Keratinocyte (primary cell): Measurements from ENCODE around the gene OR52B6. TPM values are rescaled to one million over a fixed set of nuclear protein-coding genes. Genes with fewer than 3 reads are reported as not detected.
"Not testable (repeated sequence)": the region's sequence is repeated elsewhere in the genome, so short reads cannot be mapped to it uniquely, and the experiment has no call there.

ENCODE experiments used
- DNase-seq: peaks from one replicate; pipeline ENCODE4 v3.0.0-alpha.2; 2011; ENCODE audit warnings: low read depth, missing footprints, low spot score
- FAIRE-seq: peaks from 2 replicates; lab custom pipeline; 2011; peaks lifted over from hg19 to GRCh38; lab: Jason Lieb, UNC
- H2AFZ ChIP-seq: 2 replicates; pipeline ENCODE4 v1.6.0; 2012; ENCODE audit warnings: low read length, control low read depth, inconsistent platforms; ENCODE audit not compliant: control insufficient read depth
- H3K27ac ChIP-seq: 2 replicates; pipeline ENCODE4 v1.5.1; 2011; ENCODE audit warnings: low read length; ENCODE audit not compliant: control insufficient read depth, insufficient read depth
- H3K27me3 ChIP-seq: 3 replicates; pipeline ENCODE4 v1.6.0; 2011; ENCODE audit warnings: low read length; ENCODE audit not compliant: control insufficient read depth, insufficient read depth; ENCODE audit errors: extremely low read depth
- H3K36me3 ChIP-seq, 2 experiments: 2 replicates in 1 of 2; 3 replicates in 1 of 2; pipeline ENCODE4 v1.5.1; 2011; ENCODE audit warnings: low read length in 2 of 2, mild to moderate bottlenecking in 1 of 2; ENCODE audit not compliant: control insufficient read depth in 2 of 2, insufficient read depth in 2 of 2; ENCODE audit errors: extremely low read depth in 1 of 2
- H3K4me1 ChIP-seq: 3 replicates; pipeline ENCODE4 v1.5.1; 2011; ENCODE audit warnings: low read length; ENCODE audit not compliant: control insufficient read depth, insufficient read depth; ENCODE audit errors: extremely low read depth
- H3K4me2 ChIP-seq: 3 replicates; pipeline ENCODE4 v1.6.0; 2011; ENCODE audit warnings: low read depth, low read length; ENCODE audit not compliant: control insufficient read depth, insufficient read depth; ENCODE audit errors: extremely low read depth
- H3K4me3 ChIP-seq, 3 experiments: fragments of 200-600 bp in 1 of 3; sonication (generic) in 1 of 3; 2 replicates in 2 of 3; 3 replicates in 1 of 3; pipeline ENCODE4 v1.5.1; 2011 to 2016; ENCODE audit warnings: low read length in 3 of 3, mild to moderate bottlenecking in 3 of 3, control low read depth in 2 of 3, inconsistent platforms in 1 of 3, low read depth in 1 of 3, mixed read lengths in 1 of 3, mixed run types in 1 of 3, moderate library complexity in 1 of 3; ENCODE audit not compliant: control insufficient read depth in 2 of 3, insufficient read depth in 2 of 3; ENCODE audit errors: extremely low read depth in 1 of 3
- H3K79me2 ChIP-seq: 2 replicates; pipeline ENCODE4 v1.6.0; 2012; ENCODE audit warnings: low read length; ENCODE audit not compliant: control insufficient read depth, insufficient read depth
- H3K9ac ChIP-seq: 3 replicates; pipeline ENCODE4 v1.6.0; 2011; ENCODE audit warnings: low read length; ENCODE audit not compliant: control insufficient read depth, insufficient read depth; ENCODE audit errors: extremely low read depth
- H3K9me1 ChIP-seq: 3 replicates; pipeline ENCODE4 v1.6.0; 2011; ENCODE audit warnings: low read length; ENCODE audit not compliant: control insufficient read depth, insufficient read depth; ENCODE audit errors: extremely low read depth
- H3K9me3 ChIP-seq: 2 replicates; pipeline ENCODE4 v1.5.1; 2012; ENCODE audit warnings: low read depth, low read length; ENCODE audit not compliant: control insufficient read depth
- H4K20me1 ChIP-seq: 3 replicates; pipeline ENCODE4 v1.6.0; 2011; ENCODE audit warnings: low read length; ENCODE audit not compliant: control insufficient read depth, insufficient read depth; ENCODE audit errors: extremely low read depth
- EZH2 ChIP-seq: IDR thresholded peaks from one replicate; pipeline ENCODE4 v1.6.1; 2012; ENCODE audit warnings: inconsistent platforms, mild to moderate bottlenecking, low read length, moderate library complexity
- dilution Hi-C: fragments of 300-500 bp; cut with MboI; formaldehyde crosslinking; loops from one replicate; pipeline ENCODE4 v1.7.0; 2020; ENCODE audit warnings: low sequenced_read_pairs; ENCODE audit not compliant: extremely low pct_ligation_motif_present
- polyA plus RNA-seq, 5 experiments: library from polyadenylated mRNA; depleted of rRNA in 3 of 5; stranded (reverse) in 3 of 5; stranded (forward) in 1 of 5; unstranded in 1 of 5; fragments of >200 nt; gene quantifications; 1 replicate in 1 of 5; 2 replicates in 3 of 5; 3 replicates in 1 of 5; pipeline versions ENCODE4 v1.2.1 to v1.2.3, GENCODE V29; 2011 to 2012; ENCODE audit warnings: missing spikeins in 2 of 5, low read depth in 1 of 5, low replicate concordance in 1 of 5
- TF ChIP-seq, protein P1 (sequence below), 3 experiments: IDR thresholded peaks in 1 of 3; conservative IDR thresholded peaks in 1 of 3; optimal IDR thresholded peaks in 1 of 3; 2 replicates in 2 of 3; 3 replicates in 1 of 3; pipeline versions ENCODE3 to v1.5.1; 2011; ENCODE audit warnings: low read length in 3 of 3, mild to moderate bottlenecking in 3 of 3, moderate library complexity in 2 of 3, control low read depth in 1 of 3, inconsistent platforms in 1 of 3; ENCODE audit not compliant: insufficient read depth in 2 of 3; ENCODE audit errors: extremely low read depth in 1 of 3

OR52B6 gene
- polyA plus RNA-seq, 1 donor (not counting 4 experiments of a cell fraction or from before 2014, with no cell fraction given): not detected

DNA sequence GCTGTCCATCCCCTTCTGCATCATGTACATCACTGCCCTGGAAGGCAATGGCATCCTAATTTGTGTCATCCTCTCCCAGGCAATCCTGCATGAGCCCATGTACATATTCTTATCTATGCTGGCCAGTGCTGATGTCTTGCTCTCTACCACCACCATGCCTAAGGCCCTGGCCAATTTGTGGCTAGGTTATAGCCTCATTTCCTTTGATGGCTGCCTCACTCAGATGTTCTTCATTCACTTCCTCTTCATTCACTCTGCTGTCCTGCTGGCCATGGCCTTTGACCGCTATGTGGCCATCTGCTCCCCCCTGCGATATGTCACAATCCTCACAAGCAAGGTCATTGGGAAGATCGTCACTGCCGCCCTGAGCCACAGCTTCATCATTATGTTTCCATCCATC, 337 bp downstream of the OR52B6 start:
- FAIRE-seq: no peak
- Histone ChIP-seq H3K36me3 (no peaks in the 10 kb centered on the region), H4K20me1 (no peaks in the 10 kb centered on the region), H3K4me1 (no peaks in the 10 kb centered on the region), H3K4me3 (no peak overlapping the region), H2AFZ (no peak overlapping the region), H3K4me2 (no peak overlapping the region), H3K79me2 (no peaks in the 10 kb centered on the region), H3K9me3 (no peaks in the 10 kb centered on the region), H3K9me1 (no peaks in the 10 kb centered on the region), H3K27ac (no peak overlapping the region), H3K9ac (no peak overlapping the region), H3K27me3 (no peaks in the 10 kb centered on the region)
- no peak for DNase-seq
- dilution Hi-C loops: no loop called here
- TF ChIP-seq, protein P1, sequence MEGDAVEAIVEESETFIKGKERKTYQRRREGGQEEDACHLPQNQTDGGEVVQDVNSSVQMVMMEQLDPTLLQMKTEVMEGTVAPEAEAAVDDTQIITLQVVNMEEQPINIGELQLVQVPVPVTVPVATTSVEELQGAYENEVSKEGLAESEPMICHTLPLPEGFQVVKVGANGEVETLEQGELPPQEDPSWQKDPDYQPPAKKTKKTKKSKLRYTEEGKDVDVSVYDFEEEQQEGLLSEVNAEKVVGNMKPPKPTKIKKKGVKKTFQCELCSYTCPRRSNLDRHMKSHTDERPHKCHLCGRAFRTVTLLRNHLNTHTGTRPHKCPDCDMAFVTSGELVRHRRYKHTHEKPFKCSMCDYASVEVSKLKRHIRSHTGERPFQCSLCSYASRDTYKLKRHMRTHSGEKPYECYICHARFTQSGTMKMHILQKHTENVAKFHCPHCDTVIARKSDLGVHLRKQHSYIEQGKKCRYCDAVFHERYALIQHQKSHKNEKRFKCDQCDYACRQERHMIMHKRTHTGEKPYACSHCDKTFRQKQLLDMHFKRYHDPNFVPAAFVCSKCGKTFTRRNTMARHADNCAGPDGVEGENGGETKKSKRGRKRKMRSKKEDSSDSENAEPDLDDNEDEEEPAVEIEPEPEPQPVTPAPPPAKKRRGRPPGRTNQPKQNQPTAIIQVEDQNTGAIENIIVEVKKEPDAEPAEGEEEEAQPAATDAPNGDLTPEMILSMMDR (optimal IDR thresholded peaks at IDR 0.05 in 1 of 3, IDR thresholded peaks at IDR 0.05 in 1 of 3, conservative IDR thresholded peaks at IDR 0.05 in 1 of 3; ENCODE audit: extremely low read depth in 1 of 3, insufficient read depth in 2 of 3, low read length in 3 of 3): no peak
- TF ChIP-seq EZH2: no peak

DNA sequence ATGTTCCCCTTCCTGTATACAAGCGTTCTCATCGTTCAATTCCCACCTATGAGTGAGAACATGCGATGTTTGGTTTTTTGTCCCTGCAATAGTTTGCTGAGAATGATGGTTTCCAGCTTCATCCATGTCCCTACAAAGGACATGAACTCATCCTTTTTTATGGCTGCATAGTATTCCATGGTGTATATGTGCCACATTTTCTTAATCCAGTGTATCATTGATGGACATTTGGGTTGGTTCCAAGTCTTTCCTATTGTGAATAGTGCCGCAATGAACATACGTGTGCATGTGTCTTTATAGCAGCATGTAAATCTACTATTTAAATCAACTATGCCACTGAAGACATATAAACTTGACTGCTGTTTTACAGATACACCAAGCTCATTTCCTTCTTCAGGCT, 3.8 kb downstream of the OR52B6 start:
- H3K4me1 ChIP-seq, H3K4me2 ChIP-seq, H3K4me3 ChIP-seq, dilution Hi-C loops, H4K20me1 ChIP-seq, H3K36me3 ChIP-seq, FAIRE-seq, H3K9me1 ChIP-seq, DNase-seq, H3K9me3 ChIP-seq, H2AFZ ChIP-seq, H3K9ac ChIP-seq, H3K27me3 ChIP-seq, H3K27ac ChIP-seq, H3K79me2 ChIP-seq: not testable (repeated sequence)

DNA sequence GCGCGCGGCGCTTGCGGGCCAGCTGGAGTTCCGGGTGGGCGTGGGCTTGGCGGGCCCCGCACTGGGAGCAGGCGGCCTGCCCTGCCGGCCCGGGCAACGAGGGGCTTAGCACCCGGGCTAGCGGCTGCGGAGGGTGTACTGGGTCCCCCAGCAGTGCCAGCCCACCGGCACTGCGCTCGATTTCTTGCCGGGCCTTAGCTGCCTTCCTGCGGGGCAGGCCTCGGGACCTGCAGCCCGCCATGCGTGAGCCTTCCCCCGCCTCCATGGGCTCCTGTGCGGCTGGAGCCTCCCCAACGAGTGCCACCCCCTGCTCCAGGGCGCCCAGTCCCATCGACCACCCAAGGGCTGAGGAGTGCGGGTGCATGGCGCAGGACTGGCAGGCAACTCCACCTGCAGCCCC, 9.2 kb downstream of the OR52B6 start:
- H3K4me1 ChIP-seq, H3K36me3 ChIP-seq, FAIRE-seq, H3K4me2 ChIP-seq, H3K4me3 ChIP-seq, H3K27me3 ChIP-seq, H4K20me1 ChIP-seq, H3K9me1 ChIP-seq, DNase-seq, dilution Hi-C loops, H3K27ac ChIP-seq, H3K9me3 ChIP-seq, H3K79me2 ChIP-seq, H2AFZ ChIP-seq, H3K9ac ChIP-seq: not testable (repeated sequence)
